Endodermal cell (in vitro differentiated cells): ENCODE results near the gene CLCA2. TPM values are rescaled to one million over a fixed set of nuclear protein-coding genes. Genes with fewer than 3 reads are reported as not detected.

ENCODE experiments used
- DNase-seq: peaks from one replicate; pipeline ENCODE4 v3.0.0-alpha.2; 2017
- H3K27ac ChIP-seq: 2 replicates; pipeline ENCODE4 v1.5.1; 2013; ENCODE audit warnings: mild to moderate bottlenecking, low read depth, low read length, moderate library complexity
- H3K27me3 ChIP-seq: 2 replicates; pipeline ENCODE4 v1.6.1; 2013; ENCODE audit warnings: mild to moderate bottlenecking, low read length, moderate library complexity; ENCODE audit not compliant: insufficient read depth, control insufficient read depth, poor library complexity, severe bottlenecking
- H3K36me3 ChIP-seq: 2 replicates; pipeline ENCODE4 v1.7.0; 2013; ENCODE audit warnings: mild to moderate bottlenecking, low read length, moderate library complexity; ENCODE audit not compliant: control insufficient read depth, insufficient read depth
- H3K4me1 ChIP-seq: one replicate; pipeline ENCODE4 v1.7.0; 2013; ENCODE audit warnings: low read length; ENCODE audit not compliant: control insufficient read depth, insufficient read depth
- H3K4me3 ChIP-seq: 2 replicates; pipeline ENCODE4 v1.5.1; 2013; ENCODE audit warnings: mild to moderate bottlenecking, low read length, moderate library complexity
- H3K9ac ChIP-seq: 2 replicates; pipeline ENCODE4 v1.6.1; 2013; ENCODE audit warnings: mild to moderate bottlenecking, low read length, moderate library complexity; ENCODE audit not compliant: poor library complexity, severe bottlenecking; ENCODE audit errors: extremely low read depth
- H3K9me3 ChIP-seq: 2 replicates; pipeline ENCODE4 v1.6.1; 2013; ENCODE audit warnings: mild to moderate bottlenecking, low read length, moderate library complexity; ENCODE audit not compliant: control insufficient read depth
- H3K27ac Mint-ChIP-seq: 2 replicates; pipeline ENCODE4 v1.8.0; 2020; ENCODE audit warnings: mixed read lengths
- H3K27me3 Mint-ChIP-seq: 2 replicates; pipeline ENCODE4 v1.8.0; 2021; ENCODE audit warnings: mild to moderate bottlenecking, mixed read lengths; ENCODE audit not compliant: insufficient read depth
- H3K36me3 Mint-ChIP-seq: 2 replicates; pipeline ENCODE4 v1.8.0; 2020; ENCODE audit warnings: low read depth, mixed read lengths
- H3K4me1 Mint-ChIP-seq: 2 replicates; pipeline ENCODE4 v1.8.0; 2020; ENCODE audit warnings: mixed read lengths
- H3K4me3 Mint-ChIP-seq: 2 replicates; pipeline ENCODE4 v1.8.0; 2020; ENCODE audit warnings: mild to moderate bottlenecking, moderate library complexity, mixed read lengths
- H3K9me3 Mint-ChIP-seq: 2 replicates; pipeline ENCODE4 v1.8.0; 2020; ENCODE audit warnings: mild to moderate bottlenecking, mixed read lengths
- CTCF ChIP-seq: fragments of 200-600 bp; sonication (generic); conservative IDR thresholded peaks from 2 replicates; pipeline ENCODE4 v1.5.0; 2021; ENCODE audit warnings: antibody characterized with exemption, mild to moderate bottlenecking
- WGBS, 2 experiments: methylation state at CpG; one replicate each; pipeline versions ENCODE4 v1.1.5 to v1.1.7; 2013; ENCODE audit warnings: missing lambda C conversion rate in 2 of 2, mixed read lengths in 1 of 2; ENCODE audit not compliant: insufficient coverage in 1 of 2, insufficient read length in 1 of 2; 5-methylcytosine and 5-hydroxymethylcytosine counted together
- total RNA-seq, 2 donors: library from RNA; stranded (reverse); fragmentation: NEBNext Ultra II Directional in 1 of 2; extraction: Animal tissue kit (Norgen Biotek cat#: 25700) in 1 of 2; gene quantifications; 2 replicates in 1 of 2; 3 replicates in 1 of 2; pipeline ENCODE4 v1.2.1, GENCODE V29; 2021

CLCA2 gene
- total RNA-seq, 2 donors from 2014 or later = not detected

GRCh38 chr1:86505564-86505902 lies 81.6 kb downstream of the CLCA2 start:
- H3K27ac Mint-ChIP-seq = no peak overlapping the region
- Histone ChIP-seq H3K9ac (no peak overlapping the region), H3K9me3 (no peaks in the 10 kb centered on the region), H3K27ac (no peak overlapping the region), H3K4me1 (peaks cover 15% of the 10 kb centered on the region), H3K36me3 (no peaks in the 10 kb centered on the region), H3K4me3 (no peak overlapping the region), H3K27me3 (no peaks in the 10 kb centered on the region)
- H3K4me3 Mint-ChIP-seq = no peak overlapping the region
- no peaks in the 10 kb centered on the region for H3K9me3 Mint-ChIP-seq
- no peaks in the 10 kb centered on the region for H3K36me3 Mint-ChIP-seq
- 81 to 83% methylated on average over 4 of the region's 4 CpGs for WGBS, 2 experiments
- H3K4me1 Mint-ChIP-seq = peaks cover 43% of the 10 kb centered on the region
- H3K27me3 Mint-ChIP-seq = no peaks in the 10 kb centered on the region
- TF ChIP-seq CTCF = no peak
- no peak for DNase-seq

Other genes with a start within 250 kb of the CLCA2 start
- 10 to 100 TPM; 77.6 to 84.1 TPM for gene ODF2L, start 27.8 kb upstream of the CLCA2 start, total RNA-seq
- gene CLCA1, start 44.8 kb downstream of the CLCA2 start, total RNA-seq = under 1 TPM; 0.24 to 0.60 TPM
- not detected for gene CLCA4, start 122.9 kb downstream of the CLCA2 start, total RNA-seq